Liver (tissue), 9 donors: ENCODE measurements around the gene PTPRQ. TPM values are rescaled to one million over a fixed set of nuclear protein-coding genes. Genes with fewer than 3 reads are reported as not detected.
"Not testable (repeated sequence)": the region's sequence is repeated elsewhere in the genome, so short reads cannot be mapped to it uniquely, and the experiment has no call there.

ENCODE experiments used
- DNase-seq: peaks from one replicate; pipeline ENCODE4 v3.0.0-alpha.2; 2017; ENCODE audit warnings: low spot score
- H3K27ac ChIP-seq, 2 donors: one replicate each; pipeline ENCODE4 v1.7.0; 2013; ENCODE audit warnings: inconsistent platforms in 2 of 2, low read length in 2 of 2, control low read depth in 1 of 2, low read depth in 1 of 2, mild to moderate bottlenecking in 1 of 2
- H3K27me3 ChIP-seq, 4 donors: one replicate each; pipeline versions ENCODE4 v1.6.1 to v1.7.0; 2013; ENCODE audit warnings: low read length in 3 of 4, inconsistent platforms in 1 of 4, mild to moderate bottlenecking in 1 of 4, moderate library complexity in 1 of 4; ENCODE audit not compliant: control insufficient read depth in 4 of 4, insufficient read depth in 4 of 4
- H3K36me3 ChIP-seq, 4 donors: one replicate each; pipeline versions ENCODE4 v1.6.1 to v1.7.0; 2013; ENCODE audit warnings: low read length in 3 of 4, mild to moderate bottlenecking in 3 of 4, low read depth in 1 of 4, moderate library complexity in 1 of 4; ENCODE audit not compliant: control insufficient read depth in 4 of 4, insufficient read depth in 3 of 4
- H3K4me1 ChIP-seq, 4 donors: one replicate each; pipeline versions ENCODE4 v1.6.1 to v1.7.0; 2013; ENCODE audit warnings: low read length in 3 of 4, mild to moderate bottlenecking in 3 of 4, moderate library complexity in 1 of 4; ENCODE audit not compliant: control insufficient read depth in 4 of 4, insufficient read depth in 4 of 4
- H3K4me3 ChIP-seq, 3 donors: one replicate each; pipeline versions ENCODE4 v1.6.1 to v1.7.0; 2013; ENCODE audit warnings: low read length in 3 of 3, control low read depth in 1 of 3, low read depth in 1 of 3, mild to moderate bottlenecking in 1 of 3
- H3K9ac ChIP-seq, 2 donors: one replicate each; pipeline ENCODE4 v1.7.0; 2013; ENCODE audit warnings: low read length in 2 of 2, mild to moderate bottlenecking in 2 of 2, moderate library complexity in 2 of 2, control low read depth in 1 of 2, low read depth in 1 of 2
- H3K9me3 ChIP-seq, 4 donors: one replicate each; pipeline versions ENCODE4 v1.6.1 to v1.7.0; 2013; ENCODE audit warnings: low read length in 3 of 4; ENCODE audit not compliant: control insufficient read depth in 4 of 4
- EGR1 ChIP-seq, 2 donors: IDR thresholded peaks; 2 replicates each; pipeline ENCODE4 v1.6.1; 2016 to 2018; ENCODE audit warnings: antibody characterized with exemption in 2 of 2, low read depth in 2 of 2
- FOXA1 ChIP-seq: IDR thresholded peaks from 2 replicates; pipeline ENCODE4 v1.6.1; 2016; ENCODE audit warnings: antibody characterized with exemption
- FOXA2 ChIP-seq: IDR thresholded peaks from 2 replicates; pipeline ENCODE4 v1.6.1; 2016; ENCODE audit warnings: antibody characterized with exemption
- GABPA ChIP-seq, 2 donors: IDR thresholded peaks in 1 of 2; conservative IDR thresholded peaks in 1 of 2; 2 replicates each; pipeline ENCODE4 v1.6.1; 2016; ENCODE audit warnings: antibody characterized with exemption in 2 of 2, mild to moderate bottlenecking in 1 of 2, moderate library complexity in 1 of 2
- HNF4A ChIP-seq, 2 donors: conservative IDR thresholded peaks; 2 replicates each; pipeline ENCODE4 v1.6.1; 2016; ENCODE audit warnings: antibody characterized with exemption in 2 of 2, mild to moderate bottlenecking in 2 of 2
- HNF4G ChIP-seq: IDR thresholded peaks from 2 replicates; pipeline ENCODE4 v1.6.1; 2016; ENCODE audit warnings: antibody characterized with exemption
- JUND ChIP-seq, 2 donors: IDR thresholded peaks; 2 replicates each; pipeline ENCODE4 v1.6.1; 2016; ENCODE audit warnings: antibody characterized with exemption in 2 of 2
- NR2F2 ChIP-seq: IDR thresholded peaks from 2 replicates; pipeline ENCODE4 v1.6.1; 2016; ENCODE audit warnings: antibody characterized with exemption
- RAD21 ChIP-seq, 2 donors: IDR thresholded peaks; 2 replicates each; pipeline ENCODE4 v1.6.1; 2016; ENCODE audit warnings: antibody characterized with exemption in 2 of 2, mild to moderate bottlenecking in 2 of 2
- RXRA ChIP-seq, 2 donors: IDR thresholded peaks; 2 replicates each; pipeline ENCODE4 v1.6.1; 2017 to 2018; ENCODE audit warnings: antibody characterized with exemption in 2 of 2, mild to moderate bottlenecking in 1 of 2
- SP1 ChIP-seq: IDR thresholded peaks from 2 replicates; pipeline ENCODE4 v1.6.1; 2018; ENCODE audit warnings: antibody characterized with exemption, mild to moderate bottlenecking
- TAF1 ChIP-seq: conservative IDR thresholded peaks from 2 replicates; pipeline ENCODE4 v1.6.1; 2016; ENCODE audit warnings: antibody characterized with exemption, mild to moderate bottlenecking
- YY1 ChIP-seq: IDR thresholded peaks from 2 replicates; pipeline ENCODE4 v1.6.1; 2016; ENCODE audit warnings: antibody characterized with exemption, mild to moderate bottlenecking
- WGBS: extraction: QIAGEN DNeasy Blood & Tissue Kit; methylation state at CpG from one replicate; pipeline ENCODE4 v1.1.7; 2013; 5-methylcytosine and 5-hydroxymethylcytosine counted together
- polyA plus RNA-seq, 2 donors: library from polyadenylated mRNA; stranded (reverse) in 1 of 2; unstranded in 1 of 2; fragments of 200-250 nt in 1 of 2; fragments of >200 nt in 1 of 2; fragmentation: Nextera tagmentation in 1 of 2; extraction: Ambion mirVana in 1 of 2; gene quantifications; one replicate each; pipeline versions ENCODE4 v1.2.1 to v1.2.3, GENCODE V29; 2013 to 2015
- total RNA-seq, 2 donors: library from RNA; depleted of rRNA; stranded (reverse); fragments of >200 nt; gene quantifications; one replicate each; pipeline ENCODE4 v1.2.3, GENCODE V29; 2014
- TF ChIP-seq, protein P1 (sequence below): fragments of 150-350 bp; IDR thresholded peaks from 2 replicates; pipeline ENCODE4 v1.5.1; 2017; ENCODE audit warnings: improper control_type of control experiment, low read depth, low read length; ENCODE audit not compliant: missing input control
- TF ChIP-seq, protein P2 (sequence below): IDR thresholded peaks from 2 replicates; pipeline ENCODE4 v1.6.1; 2016; ENCODE audit warnings: antibody characterized with exemption
- TF ChIP-seq, protein P3 (sequence below): IDR thresholded peaks from 2 replicates; pipeline ENCODE4 v1.6.1; 2016; ENCODE audit warnings: antibody characterized with exemption
- TF ChIP-seq, protein P4 (sequence below): IDR thresholded peaks from 2 replicates; pipeline ENCODE4 v1.6.1; 2016; ENCODE audit warnings: antibody characterized with exemption
- TF ChIP-seq, protein P5 (sequence below): IDR thresholded peaks from 2 replicates; pipeline ENCODE4 v1.6.1; 2016; ENCODE audit warnings: antibody characterized with exemption, mild to moderate bottlenecking
- donor health status: healthy.
- donor health status: healthy.
- donor health status: healthy.
- donor health status: healthy.
- donor health status: healthy.

PTPRQ gene
- total and polyA plus RNA-seq, 4 donors, result 0.02 to 0.08 (median 0.04) TPM

DNA sequence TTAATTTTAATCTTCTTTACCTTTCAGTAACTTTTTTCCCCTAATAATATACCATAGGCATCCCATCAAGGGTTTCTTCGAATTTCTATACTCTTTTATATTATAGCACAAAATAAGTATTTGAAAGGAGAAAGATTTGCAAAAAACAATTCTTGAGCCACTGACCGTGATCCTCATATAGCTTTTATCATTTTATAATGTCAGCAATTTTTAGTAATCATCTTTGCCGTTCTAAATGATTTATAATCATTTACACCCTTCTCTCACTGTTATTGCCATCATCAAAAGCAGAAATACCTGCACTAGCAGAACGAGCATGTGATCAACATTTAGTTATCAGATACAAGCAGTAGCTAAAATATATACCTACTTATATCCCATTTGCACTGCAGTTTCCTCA lies 16.9 kb downstream of the PTPRQ start:
- WGBS, result 74% methylated on average over 4 of the region's 4 CpGs
- Histone ChIP-seq H3K9ac (no peak overlapping the region), H3K4me3 (no peak overlapping the region), H3K4me1 (no peaks in the 10 kb centered on the region), H3K27ac (no peak overlapping the region), H3K36me3 (no peaks in the 10 kb centered on the region), H3K9me3 (no peaks in the 10 kb centered on the region), H3K27me3 (no peaks in the 10 kb centered on the region)
- TF ChIP-seq TAF1 (no peak), NR2F2 (no peak), JUND (IDR thresholded peaks at IDR 0.05) (no peak), SP1 (no peak), YY1 (no peak), FOXA1 (no peak), RXRA (IDR thresholded peaks at IDR 0.05) (no peak), EGR1 (IDR thresholded peaks at IDR 0.05; ENCODE audit: low read depth in 2 of 2) (no peak), HNF4G (no peak), HNF4A (conservative IDR thresholded peaks at IDR 0.05) (no peak), GABPA (IDR thresholded peaks at IDR 0.05 in 1 of 2, conservative IDR thresholded peaks at IDR 0.05 in 1 of 2) (no peak), RAD21 (IDR thresholded peaks at IDR 0.05) (no peak), FOXA2 (no peak)
- TF ChIP-seq, protein P1, sequence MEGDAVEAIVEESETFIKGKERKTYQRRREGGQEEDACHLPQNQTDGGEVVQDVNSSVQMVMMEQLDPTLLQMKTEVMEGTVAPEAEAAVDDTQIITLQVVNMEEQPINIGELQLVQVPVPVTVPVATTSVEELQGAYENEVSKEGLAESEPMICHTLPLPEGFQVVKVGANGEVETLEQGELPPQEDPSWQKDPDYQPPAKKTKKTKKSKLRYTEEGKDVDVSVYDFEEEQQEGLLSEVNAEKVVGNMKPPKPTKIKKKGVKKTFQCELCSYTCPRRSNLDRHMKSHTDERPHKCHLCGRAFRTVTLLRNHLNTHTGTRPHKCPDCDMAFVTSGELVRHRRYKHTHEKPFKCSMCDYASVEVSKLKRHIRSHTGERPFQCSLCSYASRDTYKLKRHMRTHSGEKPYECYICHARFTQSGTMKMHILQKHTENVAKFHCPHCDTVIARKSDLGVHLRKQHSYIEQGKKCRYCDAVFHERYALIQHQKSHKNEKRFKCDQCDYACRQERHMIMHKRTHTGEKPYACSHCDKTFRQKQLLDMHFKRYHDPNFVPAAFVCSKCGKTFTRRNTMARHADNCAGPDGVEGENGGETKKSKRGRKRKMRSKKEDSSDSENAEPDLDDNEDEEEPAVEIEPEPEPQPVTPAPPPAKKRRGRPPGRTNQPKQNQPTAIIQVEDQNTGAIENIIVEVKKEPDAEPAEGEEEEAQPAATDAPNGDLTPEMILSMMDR, result no peak
- TF ChIP-seq, protein P2, sequence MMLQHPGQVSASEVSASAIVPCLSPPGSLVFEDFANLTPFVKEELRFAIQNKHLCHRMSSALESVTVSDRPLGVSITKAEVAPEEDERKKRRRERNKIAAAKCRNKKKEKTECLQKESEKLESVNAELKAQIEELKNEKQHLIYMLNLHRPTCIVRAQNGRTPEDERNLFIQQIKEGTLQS, result no peak
- TF ChIP-seq, protein P3, sequence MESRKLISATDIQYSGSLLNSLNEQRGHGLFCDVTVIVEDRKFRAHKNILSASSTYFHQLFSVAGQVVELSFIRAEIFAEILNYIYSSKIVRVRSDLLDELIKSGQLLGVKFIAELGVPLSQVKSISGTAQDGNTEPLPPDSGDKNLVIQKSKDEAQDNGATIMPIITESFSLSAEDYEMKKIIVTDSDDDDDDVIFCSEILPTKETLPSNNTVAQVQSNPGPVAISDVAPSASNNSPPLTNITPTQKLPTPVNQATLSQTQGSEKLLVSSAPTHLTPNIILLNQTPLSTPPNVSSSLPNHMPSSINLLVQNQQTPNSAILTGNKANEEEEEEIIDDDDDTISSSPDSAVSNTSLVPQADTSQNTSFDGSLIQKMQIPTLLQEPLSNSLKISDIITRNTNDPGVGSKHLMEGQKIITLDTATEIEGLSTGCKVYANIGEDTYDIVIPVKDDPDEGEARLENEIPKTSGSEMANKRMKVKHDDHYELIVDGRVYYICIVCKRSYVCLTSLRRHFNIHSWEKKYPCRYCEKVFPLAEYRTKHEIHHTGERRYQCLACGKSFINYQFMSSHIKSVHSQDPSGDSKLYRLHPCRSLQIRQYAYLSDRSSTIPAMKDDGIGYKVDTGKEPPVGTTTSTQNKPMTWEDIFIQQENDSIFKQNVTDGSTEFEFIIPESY, result no peak
- no peak for DNase-seq

DNA sequence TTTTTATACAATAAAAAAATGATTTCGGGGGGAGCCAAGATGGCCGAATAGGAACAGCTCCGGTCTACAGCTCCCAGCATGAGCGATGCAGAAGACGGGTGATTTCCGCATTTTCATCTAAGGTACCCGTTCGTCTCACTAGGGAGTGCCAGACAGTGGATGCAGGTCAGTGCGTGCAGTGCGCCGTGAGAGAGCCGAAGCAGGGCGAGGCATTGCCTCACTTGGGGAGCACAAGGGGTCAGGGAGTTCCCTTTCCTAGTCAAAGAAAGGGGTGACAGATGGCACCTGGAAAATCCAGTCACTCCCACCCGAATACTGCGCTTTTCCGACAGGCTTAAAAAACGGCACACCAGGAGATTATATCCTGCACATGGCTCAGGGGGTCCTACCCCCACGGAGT lies 17.8 kb downstream of the PTPRQ start:
- 85% methylated on average over 18 of the region's 18 CpGs for WGBS
- not testable (repeated sequence) for H3K27ac ChIP-seq, H3K27me3 ChIP-seq, H3K36me3 ChIP-seq, H3K9me3 ChIP-seq, H3K4me3 ChIP-seq, H3K4me1 ChIP-seq, DNase-seq, H3K9ac ChIP-seq

DNA sequence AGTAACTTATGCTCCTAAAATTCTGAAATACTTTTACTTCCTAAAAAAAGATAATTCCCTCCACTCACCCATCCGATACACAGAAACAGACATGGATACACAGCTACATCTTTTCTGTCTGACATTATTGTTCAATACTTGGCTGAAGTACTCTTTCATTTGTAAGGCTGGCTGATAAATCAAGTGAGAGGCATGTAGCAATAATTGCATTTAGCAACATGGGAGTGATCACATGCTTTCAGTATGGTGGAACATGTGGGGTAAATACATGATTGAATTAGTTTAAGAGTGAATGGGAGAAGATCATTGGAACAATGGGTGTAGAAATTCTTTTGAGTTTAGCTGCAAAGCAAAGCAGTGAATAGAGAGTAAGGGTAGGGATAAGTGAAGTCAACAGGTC lies 25.6 kb downstream of the PTPRQ start:
- WGBS, result 87% methylated on average over 1 of the region's 1 CpG
- no peak for DNase-seq
- H3K9ac ChIP-seq, result no peak overlapping the region
- H3K4me3 ChIP-seq, result no peak overlapping the region
- no peaks in the 10 kb centered on the region for H3K9me3 ChIP-seq
- no peak overlapping the region for H3K27ac ChIP-seq
- H3K4me1 ChIP-seq, result no peaks in the 10 kb centered on the region
- H3K36me3 ChIP-seq, result no peaks in the 10 kb centered on the region
- no peaks in the 10 kb centered on the region for H3K27me3 ChIP-seq
- no peak for TF ChIP-seq HNF4G
- no peak for TF ChIP-seq SP1
- no peak for TF ChIP-seq YY1
- TF ChIP-seq TAF1, result no peak
- no peak for TF ChIP-seq JUND (IDR thresholded peaks at IDR 0.05)
- TF ChIP-seq, protein P1, result no peak
- TF ChIP-seq, protein P2, result no peak
- no peak for TF ChIP-seq RXRA (IDR thresholded peaks at IDR 0.05)
- no peak for TF ChIP-seq HNF4A (conservative IDR thresholded peaks at IDR 0.05)
- no peak for TF ChIP-seq NR2F2
- TF ChIP-seq, protein P4, sequence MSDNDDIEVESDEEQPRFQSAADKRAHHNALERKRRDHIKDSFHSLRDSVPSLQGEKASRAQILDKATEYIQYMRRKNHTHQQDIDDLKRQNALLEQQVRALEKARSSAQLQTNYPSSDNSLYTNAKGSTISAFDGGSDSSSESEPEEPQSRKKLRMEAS, result no peak
- TF ChIP-seq, protein P5, sequence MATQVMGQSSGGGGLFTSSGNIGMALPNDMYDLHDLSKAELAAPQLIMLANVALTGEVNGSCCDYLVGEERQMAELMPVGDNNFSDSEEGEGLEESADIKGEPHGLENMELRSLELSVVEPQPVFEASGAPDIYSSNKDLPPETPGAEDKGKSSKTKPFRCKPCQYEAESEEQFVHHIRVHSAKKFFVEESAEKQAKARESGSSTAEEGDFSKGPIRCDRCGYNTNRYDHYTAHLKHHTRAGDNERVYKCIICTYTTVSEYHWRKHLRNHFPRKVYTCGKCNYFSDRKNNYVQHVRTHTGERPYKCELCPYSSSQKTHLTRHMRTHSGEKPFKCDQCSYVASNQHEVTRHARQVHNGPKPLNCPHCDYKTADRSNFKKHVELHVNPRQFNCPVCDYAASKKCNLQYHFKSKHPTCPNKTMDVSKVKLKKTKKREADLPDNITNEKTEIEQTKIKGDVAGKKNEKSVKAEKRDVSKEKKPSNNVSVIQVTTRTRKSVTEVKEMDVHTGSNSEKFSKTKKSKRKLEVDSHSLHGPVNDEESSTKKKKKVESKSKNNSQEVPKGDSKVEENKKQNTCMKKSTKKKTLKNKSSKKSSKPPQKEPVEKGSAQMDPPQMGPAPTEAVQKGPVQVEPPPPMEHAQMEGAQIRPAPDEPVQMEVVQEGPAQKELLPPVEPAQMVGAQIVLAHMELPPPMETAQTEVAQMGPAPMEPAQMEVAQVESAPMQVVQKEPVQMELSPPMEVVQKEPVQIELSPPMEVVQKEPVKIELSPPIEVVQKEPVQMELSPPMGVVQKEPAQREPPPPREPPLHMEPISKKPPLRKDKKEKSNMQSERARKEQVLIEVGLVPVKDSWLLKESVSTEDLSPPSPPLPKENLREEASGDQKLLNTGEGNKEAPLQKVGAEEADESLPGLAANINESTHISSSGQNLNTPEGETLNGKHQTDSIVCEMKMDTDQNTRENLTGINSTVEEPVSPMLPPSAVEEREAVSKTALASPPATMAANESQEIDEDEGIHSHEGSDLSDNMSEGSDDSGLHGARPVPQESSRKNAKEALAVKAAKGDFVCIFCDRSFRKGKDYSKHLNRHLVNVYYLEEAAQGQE, result no peak
- TF ChIP-seq FOXA1, result no peak
- TF ChIP-seq FOXA2, result no peak
